OCI-LY1 (cell line): Measurements from ENCODE around the gene ZBTB24.

Experiments
- H2AFZ ChIP-seq: fragments of 200-600 bp; sonication (generic), shearing (Covaris generic); 2 replicates; pipeline ENCODE4 v1.6.0; 2014; ENCODE audit warnings: antibody characterized with exemption, mild to moderate bottlenecking, low read length
- H3F3A ChIP-seq: fragments of 200-600 bp; sonication (generic), shearing (Covaris generic); 2 replicates; pipeline ENCODE4 v1.6.0; 2014; ENCODE audit warnings: mild to moderate bottlenecking, antibody characterized with exemption, low read length, moderate library complexity; ENCODE audit not compliant: insufficient read depth
- H3K27ac ChIP-seq: fragments of 200-600 bp; sonication (generic); 2 replicates; pipeline ENCODE4 v1.5.1; 2014; ENCODE audit warnings: low read length, mixed run types, mild to moderate bottlenecking, low read depth; ENCODE audit not compliant: poor library complexity, severe bottlenecking
- H3K27me3 ChIP-seq: fragments of 200-600 bp; sonication (generic); 2 replicates; pipeline ENCODE4 v1.6.0; 2014; ENCODE audit warnings: antibody characterized with exemption, mild to moderate bottlenecking, low read length, moderate library complexity; ENCODE audit not compliant: insufficient read depth
- H3K36me3 ChIP-seq: fragments of 200-600 bp; sonication (generic); 2 replicates; pipeline ENCODE4 v1.6.1; 2014; ENCODE audit warnings: mild to moderate bottlenecking, antibody characterized with exemption, low read length, moderate library complexity, mixed read lengths; ENCODE audit not compliant: insufficient read depth
- H3K4me1 ChIP-seq: fragments of 200-600 bp; sonication (generic); 2 replicates; pipeline ENCODE4 v1.5.1; 2014; ENCODE audit warnings: mild to moderate bottlenecking, low read length, moderate library complexity; ENCODE audit not compliant: insufficient read depth, severe bottlenecking
- H3K4me2 ChIP-seq: fragments of 200-600 bp; sonication (generic), shearing (Covaris generic); 2 replicates; pipeline ENCODE4 v1.6.1; 2014; ENCODE audit warnings: low read length
- H3K4me3 ChIP-seq: fragments of 200-600 bp; sonication (generic); 2 replicates; pipeline ENCODE4 v1.5.1; 2014; ENCODE audit warnings: low read length, low read depth, mild to moderate bottlenecking, mixed read lengths; ENCODE audit not compliant: poor library complexity, severe bottlenecking
- H3K79me2 ChIP-seq: fragments of 200-600 bp; shearing (Covaris generic); 2 replicates; pipeline ENCODE4 v1.6.1; 2016; ENCODE audit warnings: mixed run types, low read length, mixed read lengths; ENCODE audit not compliant: insufficient read depth
- H3K9ac ChIP-seq: fragments of 200-600 bp; sonication (generic), shearing (Covaris generic); 2 replicates; pipeline ENCODE4 v1.6.1; 2014; ENCODE audit warnings: mild to moderate bottlenecking, low read length, mixed read lengths
- H3K9me2 ChIP-seq: fragments of 200-600 bp; sonication (generic), shearing (Covaris generic); 2 replicates; pipeline ENCODE4 v1.6.1; 2014; ENCODE audit warnings: low read depth, mild to moderate bottlenecking, low read length, mixed read lengths
- H3K9me3 ChIP-seq: fragments of 200-600 bp; shearing (Covaris generic); 2 replicates; pipeline ENCODE4 v1.6.1; 2014; ENCODE audit warnings: low read length, mixed read lengths
- H4K20me1 ChIP-seq: fragments of 200-600 bp; sonication (generic), shearing (Covaris generic); 2 replicates; pipeline ENCODE4 v1.6.0; 2016; ENCODE audit warnings: mild to moderate bottlenecking, low read length; ENCODE audit not compliant: insufficient read depth
- CTCF ChIP-seq: fragments of 200-600 bp; sonication (generic), shearing (Covaris generic); IDR thresholded peaks from 2 replicates; pipeline ENCODE4 v1.5.1; 2017; ENCODE audit warnings: mild to moderate bottlenecking, antibody characterized with exemption, low read length, moderate library complexity, mixed read lengths
- EZH2 ChIP-seq: fragments of 200-600 bp; sonication (generic), shearing (Covaris generic); IDR thresholded peaks from 2 replicates; pipeline ENCODE4 v1.8.0; 2017; ENCODE audit warnings: borderline replicate concordance, mixed run types, mild to moderate bottlenecking, antibody characterized with exemption, low read length, moderate library complexity, mixed read lengths

ZBTB24 gene

GRCh38 chr6:109442393-109442924 lies 40.6 kb downstream of the ZBTB24 start:
- Histone ChIP-seq H2AFZ (no peak overlapping the region), H3K4me3 (no peak overlapping the region)
- no peak for TF ChIP-seq CTCF
- TF ChIP-seq EZH2, result no peak

GRCh38 chr6:109441069-109441816 lies 41.8 kb downstream of the ZBTB24 start:
- Histone ChIP-seq H3K9me2 (no peaks in the 10 kb centered on the region), H3K27me3 (no peaks in the 10 kb centered on the region), H4K20me1 (no peaks in the 10 kb centered on the region), H3K4me3 (peak overlapping the region; percentile 71), H3K9me3 (no peaks in the 10 kb centered on the region), H3K27ac (no peak overlapping the region), H2AFZ (no peak overlapping the region), H3K9ac (peak overlapping the region; percentile 75), H3F3A (no peaks in the 10 kb centered on the region), H3K4me1 (peaks cover 17% of the 10 kb centered on the region), H3K4me2 (peak overlapping the region; percentile 70), H3K36me3 (peaks cover 45% of the 10 kb centered on the region), H3K79me2 (no peaks in the 10 kb centered on the region)
- TF ChIP-seq CTCF (no peak; the same call in 1 of the 2 replicates), EZH2 (no peak)

More at GRCh38 chr6:109442393-109442924, 40.6 kb downstream of the ZBTB24 start:
- Histone ChIP-seq H3K9ac (no peak overlapping the region), H3K27me3 (no peaks in the 10 kb centered on the region), H3K36me3 (peaks cover 53% of the 10 kb centered on the region), H3K79me2 (no peaks in the 10 kb centered on the region), H3K4me1 (peaks cover 17% of the 10 kb centered on the region), H3K9me2 (no peaks in the 10 kb centered on the region), H3K4me2 (peak overlapping the region; percentile 70; the same call in 1 of the 2 replicates), H3F3A (no peaks in the 10 kb centered on the region), H4K20me1 (no peaks in the 10 kb centered on the region), H3K27ac (no peak overlapping the region), H3K9me3 (no peaks in the 10 kb centered on the region)

- Histone ChIP-seq H3K9me2 (no peaks in the 10 kb centered on the region), H3K4me1 (peaks cover 17% of the 10 kb centered on the region), H3K9ac (peak within 1 kb of the TSS; percentile 75), H3K27me3 (no peaks in the 10 kb centered on the region), H3K4me2 (peak within 1 kb of the TSS; percentile 70), H3K79me2 (no peaks in the 10 kb centered on the region), H4K20me1 (no peaks in the 10 kb centered on the region), H3K4me3 (peak within 1 kb of the TSS; percentile 71), H3K27ac (no peak within 1 kb of the TSS), H3F3A (no peaks in the 10 kb centered on the region), H3K36me3 (peaks cover 37% of the 10 kb centered on the region), H2AFZ (no peak within 1 kb of the TSS), H3K9me3 (no peaks in the 10 kb centered on the region)
- TF ChIP-seq EZH2 (no peak), CTCF (peak; percentile 4)
Measured at GRCh38 chr6:109440331-109441068, 42.5 kb downstream of the ZBTB24 start, which contains the start of the genes PPIL6 and SMPD2. Gene PPIL6 (minus strand): TSS chr6:109440628. CDS start chr6:109440590, 38 bp downstream. Gene SMPD2 (plus strand): TSS chr6:109440724. CDS start chr6:109441122, 398 bp downstream.
